ENCODE results near the gene OCRL.

DNA sequence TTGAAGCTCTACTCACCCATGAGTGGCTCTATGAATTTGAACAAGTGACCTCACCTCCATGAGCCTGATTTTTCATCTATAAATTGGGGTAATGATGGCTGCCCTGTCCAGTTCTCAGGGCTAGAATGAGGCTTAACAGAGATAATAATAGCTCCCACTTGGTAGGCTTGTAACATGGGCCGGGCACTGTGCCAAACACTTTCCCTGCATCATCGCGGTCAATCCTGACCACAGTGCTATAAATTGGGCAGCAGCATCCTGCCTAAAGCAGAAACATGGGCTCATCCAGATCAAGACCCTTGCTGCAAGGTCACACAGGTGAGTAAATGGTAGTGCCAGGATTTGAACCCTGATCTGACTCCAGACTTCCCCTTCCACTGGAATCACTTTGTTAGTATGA, 101.9 kb downstream of the OCRL start:
- TF ChIP-seq CTCF (IDR thresholded peaks at IDR 0.05) (no peak), POLR2A (IDR thresholded peaks at IDR 0.05) (no peak)

Data from thyroid gland (tissue), 4 donors.